ENCODE results near the gene ATP5MG.

DNA sequence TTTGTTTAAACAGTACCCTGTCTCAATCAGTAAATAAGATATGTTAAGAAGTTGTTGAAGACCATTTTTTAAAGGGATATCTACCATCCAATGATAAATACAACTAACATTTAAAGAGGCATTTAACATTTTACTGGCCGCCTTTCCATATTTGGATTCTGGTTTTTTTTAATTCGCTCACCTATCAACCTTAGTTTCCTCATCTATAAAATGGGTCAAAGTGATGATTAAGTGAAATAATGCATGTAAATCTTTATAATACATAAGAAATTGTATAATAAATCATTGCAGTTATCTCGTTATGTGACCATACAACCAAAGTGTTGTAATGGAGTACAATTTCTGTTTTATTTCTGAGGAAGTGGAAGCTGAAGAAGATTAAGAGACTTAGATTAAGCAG is 17.7 kb upstream of the ATP5MG start:
- TF ChIP-seq, protein P1, sequence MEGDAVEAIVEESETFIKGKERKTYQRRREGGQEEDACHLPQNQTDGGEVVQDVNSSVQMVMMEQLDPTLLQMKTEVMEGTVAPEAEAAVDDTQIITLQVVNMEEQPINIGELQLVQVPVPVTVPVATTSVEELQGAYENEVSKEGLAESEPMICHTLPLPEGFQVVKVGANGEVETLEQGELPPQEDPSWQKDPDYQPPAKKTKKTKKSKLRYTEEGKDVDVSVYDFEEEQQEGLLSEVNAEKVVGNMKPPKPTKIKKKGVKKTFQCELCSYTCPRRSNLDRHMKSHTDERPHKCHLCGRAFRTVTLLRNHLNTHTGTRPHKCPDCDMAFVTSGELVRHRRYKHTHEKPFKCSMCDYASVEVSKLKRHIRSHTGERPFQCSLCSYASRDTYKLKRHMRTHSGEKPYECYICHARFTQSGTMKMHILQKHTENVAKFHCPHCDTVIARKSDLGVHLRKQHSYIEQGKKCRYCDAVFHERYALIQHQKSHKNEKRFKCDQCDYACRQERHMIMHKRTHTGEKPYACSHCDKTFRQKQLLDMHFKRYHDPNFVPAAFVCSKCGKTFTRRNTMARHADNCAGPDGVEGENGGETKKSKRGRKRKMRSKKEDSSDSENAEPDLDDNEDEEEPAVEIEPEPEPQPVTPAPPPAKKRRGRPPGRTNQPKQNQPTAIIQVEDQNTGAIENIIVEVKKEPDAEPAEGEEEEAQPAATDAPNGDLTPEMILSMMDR (IDR thresholded peaks at IDR 0.05; ENCODE audit: low read depth, low read length, poor library complexity, severe bottlenecking), result no peak
- no peak for TF ChIP-seq EZH2phosphoT487 (IDR thresholded peaks at IDR 0.05; ENCODE audit: borderline replicate concordance, low read length)
